Endothelial cell (in vitro differentiated cells): Measurements from ENCODE around the gene NAIF1. TPM values are rescaled to one million over a fixed set of nuclear protein-coding genes. Genes with fewer than 3 reads are reported as not detected.
"Not testable (repeated sequence)": the region's sequence is repeated elsewhere in the genome, so short reads cannot be mapped to it uniquely, and the experiment has no call there.

Experiments used
- DNase-seq: peaks from one replicate; pipeline ENCODE4 v3.0.0; 2021; ENCODE audit warnings: low spot score
- H3K27ac Mint-ChIP-seq: one replicate; pipeline ENCODE4 v1.8.0; 2021; ENCODE audit warnings: mixed read lengths, inconsistent platforms; ENCODE audit not compliant: unreplicated experiment
- H3K27me3 Mint-ChIP-seq: one replicate; pipeline ENCODE4 v1.8.0; 2021; ENCODE audit warnings: mild to moderate bottlenecking, moderate library complexity, mixed read lengths, inconsistent platforms; ENCODE audit not compliant: unreplicated experiment
- H3K36me3 Mint-ChIP-seq: one replicate; pipeline ENCODE4 v1.8.0; 2021; ENCODE audit warnings: mild to moderate bottlenecking, low read depth, mixed read lengths, inconsistent platforms; ENCODE audit not compliant: unreplicated experiment
- H3K4me1 Mint-ChIP-seq: one replicate; pipeline ENCODE4 v1.8.0; 2021; ENCODE audit warnings: mild to moderate bottlenecking, mixed read lengths, inconsistent platforms; ENCODE audit not compliant: unreplicated experiment
- H3K4me3 Mint-ChIP-seq: one replicate; pipeline ENCODE4 v1.8.0; 2021; ENCODE audit warnings: mild to moderate bottlenecking, mixed read lengths, inconsistent platforms; ENCODE audit not compliant: unreplicated experiment
- H3K9me3 Mint-ChIP-seq: one replicate; pipeline ENCODE4 v1.8.0; 2021; ENCODE audit warnings: mixed read lengths, inconsistent platforms; ENCODE audit not compliant: unreplicated experiment
- CTCF ChIP-seq: fragments of 200-600 bp; sonication (generic); IDR thresholded peaks from one replicate; pipeline ENCODE4 v1.5.0; 2021; ENCODE audit warnings: antibody characterized with exemption; ENCODE audit not compliant: unreplicated experiment
- total RNA-seq: library from RNA; stranded (reverse); fragmentation: NEBNext Ultra II Directional; extraction: Animal tissue kit (Norgen Biotek cat#: 25700); gene quantifications from one replicate; pipeline ENCODE4 v1.2.1, GENCODE V29; 2021; ENCODE audit not compliant: unreplicated experiment

NAIF1 gene
- total RNA-seq, 1 donor from 2014 or later: 9.9 TPM

- Mint-ChIP-seq H3K9me3 (no peaks in the 10 kb centered on the region), H3K27me3 (no peaks in the 10 kb centered on the region), H3K27ac (no peak overlapping the region), H3K4me3 (no peak overlapping the region), H3K36me3 (no peaks in the 10 kb centered on the region), H3K4me1 (peaks cover 10% of the 10 kb centered on the region)
- DNase-seq: no peak
- no peak for TF ChIP-seq CTCF
Observed at GRCh38 chr9:128026773-128027541, 40.2 kb downstream of the NAIF1 start.

- Mint-ChIP-seq H3K9me3 (no peaks in the 10 kb centered on the region), H3K27ac (no peak overlapping the region), H3K27me3 (no peaks in the 10 kb centered on the region), H3K4me1 (peaks cover 10% of the 10 kb centered on the region), H3K4me3 (no peak overlapping the region), H3K36me3 (no peaks in the 10 kb centered on the region)
- DNase-seq: no peak
- TF ChIP-seq CTCF: no peak
Observed at GRCh38 chr9:128026255-128026772, 40.8 kb downstream of the NAIF1 start.

GRCh38 chr9:128025736-128026135 lies 41.4 kb downstream of the NAIF1 start:
- Mint-ChIP-seq H3K27ac (no peak overlapping the region), H3K9me3 (no peaks in the 10 kb centered on the region), H3K4me1 (peaks cover 10% of the 10 kb centered on the region), H3K4me3 (no peak overlapping the region), H3K27me3 (peaks cover 2% of the 10 kb centered on the region), H3K36me3 (no peaks in the 10 kb centered on the region)
- no peak for TF ChIP-seq CTCF
- DNase-seq: no peak

GRCh38 chr9:128024761-128025308 lies 42.3 kb downstream of the NAIF1 start:
- Mint-ChIP-seq H3K9me3 (no peaks in the 10 kb centered on the region), H3K4me1 (peaks cover 10% of the 10 kb centered on the region), H3K27ac (no peak overlapping the region), H3K36me3 (no peaks in the 10 kb centered on the region), H3K27me3 (peaks cover 2% of the 10 kb centered on the region), H3K4me3 (no peak overlapping the region)
- TF ChIP-seq CTCF: no peak
- no peak for DNase-seq

GRCh38 chr9:128023671-128024070 lies 43.4 kb downstream of the NAIF1 start:
- H3K27ac Mint-ChIP-seq, H3K36me3 Mint-ChIP-seq, H3K27me3 Mint-ChIP-seq, H3K4me3 Mint-ChIP-seq, DNase-seq, H3K9me3 Mint-ChIP-seq: not testable (repeated sequence)
- peaks cover 10% of the 10 kb centered on the region for H3K4me1 Mint-ChIP-seq
